Ovary (tissue), 3 donors: ENCODE measurements around the gene SCUBE2.

Experiments
- POLR2A ChIP-seq: fragments of 450-650 bp; IDR thresholded peaks from one replicate; pipeline ENCODE4 v1.6.1; 2017; ENCODE audit warnings: antibody characterized with exemption, mild to moderate bottlenecking, moderate library complexity
- TF ChIP-seq, protein P1 (sequence below), 3 donors: fragments of 450-650 bp in 2 of 3; fragments of 200-600 bp in 1 of 3; IDR thresholded peaks; one replicate each; pipeline versions ENCODE4 v1.5.1 to v1.8.0; 2016 to 2022; ENCODE audit warnings: antibody characterized with exemption in 3 of 3, mild to moderate bottlenecking in 1 of 3
- donor health status: DM: no; HTN: no; CAD: no.

DNA sequence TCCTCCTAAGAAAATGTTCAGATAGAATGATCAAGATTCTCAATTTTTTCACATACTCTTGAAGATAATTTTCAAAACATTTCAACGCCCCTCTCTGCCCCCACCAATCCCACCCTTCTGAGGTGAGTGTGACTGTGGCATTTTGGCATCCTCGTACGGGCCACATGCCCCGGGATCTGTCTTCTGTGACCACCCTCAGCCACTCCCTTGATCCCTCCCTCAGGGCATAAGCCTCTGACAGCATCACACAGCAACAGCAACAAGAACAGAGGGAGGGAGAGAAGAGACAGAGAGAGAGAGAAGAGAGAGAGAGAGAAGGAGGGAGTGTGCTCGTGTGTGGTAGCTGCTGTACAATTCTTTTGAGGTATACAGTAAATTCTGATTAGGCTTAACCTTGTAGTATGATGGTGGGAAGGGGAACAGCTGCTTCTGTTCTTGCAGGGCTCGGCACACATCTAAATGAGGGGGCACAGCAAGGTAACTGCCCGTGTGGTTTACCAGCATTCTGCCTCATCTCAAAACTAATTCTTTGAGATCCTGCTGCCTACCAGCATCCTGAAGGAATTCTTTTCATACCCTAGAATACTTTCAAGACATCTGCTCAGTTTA lies 21.4 kb downstream of the SCUBE2 start:
- TF ChIP-seq, protein P1, sequence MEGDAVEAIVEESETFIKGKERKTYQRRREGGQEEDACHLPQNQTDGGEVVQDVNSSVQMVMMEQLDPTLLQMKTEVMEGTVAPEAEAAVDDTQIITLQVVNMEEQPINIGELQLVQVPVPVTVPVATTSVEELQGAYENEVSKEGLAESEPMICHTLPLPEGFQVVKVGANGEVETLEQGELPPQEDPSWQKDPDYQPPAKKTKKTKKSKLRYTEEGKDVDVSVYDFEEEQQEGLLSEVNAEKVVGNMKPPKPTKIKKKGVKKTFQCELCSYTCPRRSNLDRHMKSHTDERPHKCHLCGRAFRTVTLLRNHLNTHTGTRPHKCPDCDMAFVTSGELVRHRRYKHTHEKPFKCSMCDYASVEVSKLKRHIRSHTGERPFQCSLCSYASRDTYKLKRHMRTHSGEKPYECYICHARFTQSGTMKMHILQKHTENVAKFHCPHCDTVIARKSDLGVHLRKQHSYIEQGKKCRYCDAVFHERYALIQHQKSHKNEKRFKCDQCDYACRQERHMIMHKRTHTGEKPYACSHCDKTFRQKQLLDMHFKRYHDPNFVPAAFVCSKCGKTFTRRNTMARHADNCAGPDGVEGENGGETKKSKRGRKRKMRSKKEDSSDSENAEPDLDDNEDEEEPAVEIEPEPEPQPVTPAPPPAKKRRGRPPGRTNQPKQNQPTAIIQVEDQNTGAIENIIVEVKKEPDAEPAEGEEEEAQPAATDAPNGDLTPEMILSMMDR (IDR thresholded peaks at IDR 0.05) = no peak
- no peak for TF ChIP-seq POLR2A
